Nephron progenitor cell (in vitro differentiated cells): ENCODE results near the gene TASOR2.

Source experiments
- DNase-seq: peaks from one replicate; pipeline ENCODE4 v3.0.0; 2021
- H3K27ac Mint-ChIP-seq: 2 replicates; pipeline ENCODE4 v1.8.0; 2021; ENCODE audit warnings: mild to moderate bottlenecking, moderate library complexity, mixed read lengths
- H3K27me3 Mint-ChIP-seq: 2 replicates; pipeline ENCODE4 v1.8.0; 2021; ENCODE audit warnings: mild to moderate bottlenecking, low read depth, mixed read lengths; ENCODE audit not compliant: poor library complexity
- H3K36me3 Mint-ChIP-seq: 2 replicates; pipeline ENCODE4 v1.8.0; 2021; ENCODE audit warnings: low read depth, mixed read lengths
- H3K4me1 Mint-ChIP-seq: 2 replicates; pipeline ENCODE4 v1.8.0; 2021; ENCODE audit warnings: mixed read lengths
- H3K4me3 Mint-ChIP-seq: 2 replicates; pipeline ENCODE4 v1.8.0; 2021; ENCODE audit warnings: mild to moderate bottlenecking, moderate library complexity, mixed read lengths
- H3K9me3 Mint-ChIP-seq: 2 replicates; pipeline ENCODE4 v1.8.0; 2021; ENCODE audit warnings: mild to moderate bottlenecking, moderate library complexity, mixed read lengths
- CTCF ChIP-seq: fragments of 200-600 bp; sonication (generic); IDR thresholded peaks from 2 replicates; pipeline ENCODE4 v1.5.0; 2021; ENCODE audit warnings: antibody characterized with exemption

The TASOR2 gene

GRCh38 chr10:5694573-5694972, 9.9 kb downstream of the TASOR2 start:
- H3K36me3 Mint-ChIP-seq, result peaks cover 4% of the 10 kb centered on the region
- H3K4me1 Mint-ChIP-seq, result peaks cover 37% of the 10 kb centered on the region
- no peaks in the 10 kb centered on the region for H3K9me3 Mint-ChIP-seq
- no peaks in the 10 kb centered on the region for H3K27me3 Mint-ChIP-seq
- DNase-seq, result no peak
- no peak overlapping the region for H3K27ac Mint-ChIP-seq
- TF ChIP-seq CTCF, result no peak
- no peak overlapping the region for H3K4me3 Mint-ChIP-seq

- no peak for TF ChIP-seq CTCF
- Mint-ChIP-seq H3K27ac (no peak overlapping the region), H3K36me3 (peaks cover 8% of the 10 kb centered on the region), H3K4me3 (no peak overlapping the region), H3K27me3 (no peaks in the 10 kb centered on the region), H3K9me3 (no peaks in the 10 kb centered on the region), H3K4me1 (peaks cover 27% of the 10 kb centered on the region)
- DNase-seq, result no peak
These were observed 12.7 kb downstream of the TASOR2 start for GRCh38 chr10:5697342-5697741.

- no peak for TF ChIP-seq CTCF
- Mint-ChIP-seq H3K27ac (no peak overlapping the region), H3K4me1 (peaks cover 21% of the 10 kb centered on the region), H3K9me3 (no peaks in the 10 kb centered on the region), H3K36me3 (peaks cover 10% of the 10 kb centered on the region), H3K27me3 (no peaks in the 10 kb centered on the region), H3K4me3 (no peak overlapping the region)
- no peak for DNase-seq
These were observed 13.4 kb downstream of the TASOR2 start for GRCh38 chr10:5698062-5698461.

- H3K4me3 Mint-ChIP-seq, result no peak overlapping the region
- no peak for DNase-seq
- no peaks in the 10 kb centered on the region for H3K27me3 Mint-ChIP-seq
- peaks cover 12% of the 10 kb centered on the region for H3K9me3 Mint-ChIP-seq
- no peaks in the 10 kb centered on the region for H3K4me1 Mint-ChIP-seq
- H3K36me3 Mint-ChIP-seq, result peaks cover 12% of the 10 kb centered on the region
- no peak for TF ChIP-seq CTCF
- H3K27ac Mint-ChIP-seq, result no peak overlapping the region
These were observed 23.7 kb downstream of the TASOR2 start for GRCh38 chr10:5708356-5708755.

- Mint-ChIP-seq H3K9me3 (peaks cover 8% of the 10 kb centered on the region), H3K4me3 (no peak overlapping the region), H3K27me3 (no peaks in the 10 kb centered on the region), H3K27ac (no peak overlapping the region), H3K4me1 (no peaks in the 10 kb centered on the region), H3K36me3 (peaks cover 6% of the 10 kb centered on the region)
- TF ChIP-seq CTCF, result no peak
- DNase-seq, result no peak
These were observed 25.2 kb downstream of the TASOR2 start for GRCh38 chr10:5709865-5710264.

GRCh38 chr10:5710859-5711258, 26.2 kb downstream of the TASOR2 start:
- Mint-ChIP-seq H3K9me3 (peaks cover 4% of the 10 kb centered on the region), H3K27me3 (no peaks in the 10 kb centered on the region), H3K4me3 (no peak overlapping the region), H3K4me1 (no peaks in the 10 kb centered on the region), H3K36me3 (peaks cover 6% of the 10 kb centered on the region), H3K27ac (no peak overlapping the region)
- DNase-seq, result no peak
- TF ChIP-seq CTCF, result no peak
